Hematopoietic multipotent progenitor cell (in vitro differentiated cells): Measurements from ENCODE around the gene DUS3L. TPM values are rescaled to one million over a fixed set of nuclear protein-coding genes. Genes with fewer than 3 reads are reported as not detected.
A peak's percentile ranks its signal among the peaks of the same experiment; 100 is the strongest.

ENCODE experiments used
- DNase-seq, 3 donors: peaks; one replicate each; pipeline ENCODE4 v3.0.0-alpha.2; 2011 to 2015; ENCODE audit warnings: low read depth in 2 of 3, low spot score in 2 of 3
- total RNA-seq: library from RNA; depleted of rRNA; stranded (reverse); fragments of >200 nt; gene quantifications from one replicate; pipeline ENCODE4 v1.2.3, GENCODE V29; 2012

The DUS3L gene, protein sequence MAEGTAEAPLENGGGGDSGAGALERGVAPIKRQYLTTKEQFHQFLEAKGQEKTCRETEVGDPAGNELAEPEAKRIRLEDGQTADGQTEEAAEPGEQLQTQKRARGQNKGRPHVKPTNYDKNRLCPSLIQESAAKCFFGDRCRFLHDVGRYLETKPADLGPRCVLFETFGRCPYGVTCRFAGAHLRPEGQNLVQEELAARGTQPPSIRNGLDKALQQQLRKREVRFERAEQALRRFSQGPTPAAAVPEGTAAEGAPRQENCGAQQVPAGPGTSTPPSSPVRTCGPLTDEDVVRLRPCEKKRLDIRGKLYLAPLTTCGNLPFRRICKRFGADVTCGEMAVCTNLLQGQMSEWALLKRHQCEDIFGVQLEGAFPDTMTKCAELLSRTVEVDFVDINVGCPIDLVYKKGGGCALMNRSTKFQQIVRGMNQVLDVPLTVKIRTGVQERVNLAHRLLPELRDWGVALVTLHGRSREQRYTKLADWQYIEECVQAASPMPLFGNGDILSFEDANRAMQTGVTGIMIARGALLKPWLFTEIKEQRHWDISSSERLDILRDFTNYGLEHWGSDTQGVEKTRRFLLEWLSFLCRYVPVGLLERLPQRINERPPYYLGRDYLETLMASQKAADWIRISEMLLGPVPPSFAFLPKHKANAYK
- total RNA-seq = 98.0 TPM

DNA sequence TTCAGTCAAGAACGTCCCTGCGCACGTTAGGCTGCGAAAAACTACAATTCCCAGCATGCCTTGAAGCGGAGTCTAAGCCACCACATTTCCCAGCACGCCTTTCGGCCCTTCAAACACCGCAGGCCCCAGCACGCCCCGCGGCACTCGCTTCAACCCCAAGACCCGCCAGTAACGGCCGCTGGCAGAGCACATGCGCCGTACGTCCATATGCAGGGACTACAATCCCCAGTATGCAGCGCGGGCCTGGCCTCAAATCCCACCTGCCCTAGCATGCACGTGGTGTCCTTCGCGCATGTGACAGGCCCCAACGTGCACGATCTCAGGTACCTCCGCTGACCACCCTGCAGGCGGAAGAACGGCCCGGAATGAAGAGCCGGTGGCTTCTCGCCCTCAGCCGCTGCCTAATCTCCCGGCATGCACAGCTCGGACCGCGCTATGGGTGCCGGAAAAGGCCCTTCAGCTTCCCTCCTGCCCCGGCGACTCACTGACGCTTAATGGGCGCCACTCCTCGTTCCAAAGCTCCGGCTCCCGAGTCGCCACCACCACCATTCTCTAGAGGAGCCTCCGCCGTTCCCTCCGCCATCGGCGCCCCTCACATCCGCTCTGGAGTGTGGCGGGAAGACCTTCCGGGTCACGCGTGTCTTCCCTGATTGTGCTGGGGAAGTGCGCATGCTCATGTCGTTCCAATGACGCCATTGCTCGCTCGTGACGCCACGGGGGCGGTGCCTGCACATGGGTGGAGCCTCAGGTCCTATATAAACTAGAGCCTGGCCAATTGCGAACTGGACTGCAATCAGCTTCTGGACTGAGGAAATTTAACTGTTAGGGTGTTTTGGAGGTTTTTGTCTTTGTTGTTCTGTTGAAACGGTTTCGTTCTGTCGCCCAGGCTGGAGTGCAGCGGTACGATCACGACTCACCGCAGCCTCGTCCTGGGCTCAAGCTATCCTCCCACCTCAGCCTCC, at the start of gene DUS3L:
Gene DUS3L (minus strand): TSS at position 605 of the 962 bp plus-strand sequence. CDS start 22 bp downstream, at position 583.
- peak; percentile 91 to 99 (median 97) for DNase-seq

- DNase-seq = no peak
These were observed 48.4 kb upstream of the DUS3L start, which contains the start of gene FUT6 for GRCh38 chr19:5839065-5840017. TSS of gene FUT6 (minus strand) at chr19:5839702. CDS start at chr19:5832567, 7,135 bp downstream.

GRCh38 chr19:5838353-5839064, 47.5 kb upstream of the DUS3L start:
- peak in 1 of 3 donors; percentile 22 for DNase-seq

GRCh38 chr19:5837761-5838352, 46.9 kb upstream of the DUS3L start:
- no peak for DNase-seq

DNA sequence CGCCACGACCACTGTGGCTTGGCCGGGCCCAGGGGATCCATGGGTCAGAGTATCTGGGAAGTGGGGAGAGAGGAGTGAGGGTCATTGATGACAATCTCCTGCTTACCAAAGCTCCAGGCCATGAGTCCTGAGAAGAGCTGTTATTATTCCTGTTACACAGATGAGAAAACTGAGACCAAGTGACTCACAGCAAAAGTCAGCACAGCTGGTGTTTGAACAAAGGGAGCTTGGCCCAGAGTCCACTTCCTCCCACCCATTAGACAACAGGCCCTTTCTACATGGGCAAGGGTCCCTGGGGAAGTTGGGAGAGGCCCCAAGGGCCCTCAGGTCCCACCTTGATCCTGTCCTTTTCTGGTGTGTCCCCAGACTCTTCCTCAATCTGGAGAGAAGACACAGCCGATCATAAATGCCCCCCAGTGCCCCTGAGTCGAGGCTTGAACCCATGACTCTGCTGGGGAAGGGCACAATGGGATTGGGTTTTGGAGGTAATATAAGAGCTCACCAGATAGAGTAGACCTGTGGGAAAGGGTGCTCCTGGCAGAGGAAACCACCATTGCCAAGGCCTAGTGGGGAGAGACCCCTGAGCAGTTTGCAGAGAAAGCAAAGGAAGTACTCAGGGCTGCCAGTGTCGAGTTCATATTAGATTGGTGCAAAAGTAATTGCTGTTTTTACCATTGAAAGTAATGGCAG, 41.7 kb upstream of the DUS3L start:
- no peak for DNase-seq

DNA sequence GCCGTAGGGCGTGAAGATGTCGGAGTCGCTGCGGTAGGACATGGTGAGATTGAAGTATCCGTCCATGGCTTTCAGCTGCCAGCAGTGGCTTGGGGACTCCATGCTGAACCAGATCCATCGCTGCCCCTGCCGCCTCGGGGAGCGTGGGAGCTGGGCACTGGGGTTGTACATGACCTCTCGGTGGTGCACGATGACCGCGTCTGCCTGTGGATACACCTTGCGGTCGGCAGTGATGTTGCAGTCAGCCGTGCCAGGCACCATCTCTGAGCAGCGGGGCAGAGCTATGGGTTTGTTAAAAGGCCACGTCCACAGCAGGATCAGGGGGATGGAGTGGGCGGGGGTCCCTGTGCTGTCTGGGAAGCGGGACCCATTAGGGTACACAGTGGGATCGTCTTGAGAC, 41.1 kb upstream of the DUS3L start:
- no peak for DNase-seq

GRCh38 chr19:5831159-5831558, 40.2 kb upstream of the DUS3L start:
- no peak for DNase-seq

- no peak for DNase-seq
These were observed 38.8 kb upstream of the DUS3L start for GRCh38 chr19:5829567-5830310.

DNA sequence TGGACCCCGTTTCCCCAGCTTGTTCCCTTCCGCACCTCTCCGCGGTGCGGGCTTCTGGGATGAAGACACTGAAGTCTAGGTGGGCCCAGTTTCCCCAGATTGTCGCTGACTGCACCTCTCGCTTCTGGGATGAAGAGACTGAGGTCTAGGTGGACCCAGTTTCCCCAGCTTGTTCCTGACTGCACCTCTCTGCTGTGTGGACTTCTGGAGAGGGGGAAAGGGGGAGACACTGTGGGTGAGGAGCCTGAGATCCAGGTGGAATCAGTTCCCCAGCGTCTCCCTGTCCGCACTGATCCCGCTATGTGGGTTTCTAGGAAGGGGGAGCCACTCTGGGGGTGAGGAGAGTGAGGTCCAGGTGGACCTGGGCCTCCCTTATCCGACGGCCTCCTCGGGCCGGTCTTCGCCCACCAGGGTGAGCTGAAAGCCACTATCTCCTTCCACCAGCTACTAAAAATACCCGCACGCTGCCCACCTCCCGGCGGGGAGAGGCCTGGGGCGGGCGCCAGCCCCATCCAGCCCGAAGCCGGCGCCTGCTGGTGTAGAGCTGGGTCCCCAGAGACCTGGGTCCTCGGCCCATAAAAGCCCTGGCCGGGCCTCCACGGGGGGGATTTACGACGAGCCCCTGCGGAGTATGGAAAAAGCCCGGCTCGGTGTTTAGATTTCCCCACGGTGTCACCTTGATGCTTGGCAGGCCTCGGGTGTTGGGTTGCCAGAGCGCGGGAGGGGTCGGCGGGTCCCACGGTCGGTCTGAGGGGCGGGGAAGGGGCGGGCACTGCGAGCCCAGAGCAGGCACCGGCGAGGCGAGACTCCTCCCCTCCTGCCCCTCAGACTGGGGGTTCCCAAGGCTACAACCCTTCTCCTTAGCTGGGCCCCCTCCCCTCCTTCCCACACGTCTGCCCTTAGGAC, 38.0 kb upstream of the DUS3L start:
- peak in 2 of 3 donors; percentile 48 to 58 for DNase-seq

DNA sequence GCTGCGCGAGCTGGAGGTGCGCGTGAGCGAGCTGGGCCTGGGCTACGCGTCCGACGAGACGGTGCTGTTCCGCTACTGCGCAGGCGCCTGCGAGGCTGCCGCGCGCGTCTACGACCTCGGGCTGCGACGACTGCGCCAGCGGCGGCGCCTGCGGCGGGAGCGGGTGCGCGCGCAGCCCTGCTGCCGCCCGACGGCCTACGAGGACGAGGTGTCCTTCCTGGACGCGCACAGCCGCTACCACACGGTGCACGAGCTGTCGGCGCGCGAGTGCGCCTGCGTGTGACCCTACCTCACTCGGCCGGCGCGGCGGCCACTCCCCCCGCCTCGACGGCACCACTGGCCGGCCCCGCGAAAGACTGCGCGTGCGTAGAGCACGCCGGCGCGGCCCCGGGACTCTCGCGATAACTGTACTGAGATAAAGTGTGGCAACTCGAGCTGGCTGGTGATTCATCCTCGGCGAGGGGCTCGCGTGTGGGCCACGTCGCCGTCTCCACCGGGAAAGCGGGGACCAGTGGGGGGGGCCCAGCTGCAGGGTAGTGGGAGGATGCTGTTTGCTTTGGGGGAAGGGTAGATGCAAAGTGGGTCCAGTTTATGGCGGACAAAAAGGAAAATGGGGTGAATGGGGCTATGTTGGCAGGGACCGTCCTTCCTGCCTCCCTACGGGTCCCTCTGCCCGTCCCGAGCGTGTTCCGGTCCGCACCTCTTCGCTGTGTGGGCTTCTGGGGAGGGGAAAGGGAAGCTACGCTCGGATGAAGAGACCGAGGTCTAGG, 37.1 kb upstream of the DUS3L start:
- DNase-seq = peak; percentile 89 to 95 (median 95)

- DNase-seq = no peak
These were observed 36.5 kb upstream of the DUS3L start for GRCh38 chr19:5827342-5827890.

GRCh38 chr19:5826531-5827341, 35.8 kb upstream of the DUS3L start:
- DNase-seq = peak in 2 of 3 donors; percentile 88 to 90

DNA sequence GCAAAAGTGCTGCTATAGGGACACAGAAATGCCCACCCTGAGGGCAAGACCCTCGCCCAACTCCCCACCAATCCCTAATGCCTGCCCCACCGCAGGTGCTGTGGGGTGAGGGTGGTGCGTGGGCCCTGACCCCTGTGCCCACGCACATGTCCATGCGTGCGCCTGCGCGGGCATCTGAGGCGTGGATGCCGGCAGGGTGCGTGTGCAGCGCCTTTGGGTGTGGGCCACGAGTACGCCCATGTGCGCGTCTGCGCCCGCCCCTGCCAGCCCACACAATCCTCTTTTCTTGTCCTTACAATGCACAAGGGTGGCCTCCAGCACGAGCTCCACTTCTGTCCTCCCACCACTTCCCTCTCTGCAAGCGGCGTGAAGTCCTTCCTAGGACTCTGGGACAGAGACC, 34.2 kb upstream of the DUS3L start:
- DNase-seq = no peak

DNA sequence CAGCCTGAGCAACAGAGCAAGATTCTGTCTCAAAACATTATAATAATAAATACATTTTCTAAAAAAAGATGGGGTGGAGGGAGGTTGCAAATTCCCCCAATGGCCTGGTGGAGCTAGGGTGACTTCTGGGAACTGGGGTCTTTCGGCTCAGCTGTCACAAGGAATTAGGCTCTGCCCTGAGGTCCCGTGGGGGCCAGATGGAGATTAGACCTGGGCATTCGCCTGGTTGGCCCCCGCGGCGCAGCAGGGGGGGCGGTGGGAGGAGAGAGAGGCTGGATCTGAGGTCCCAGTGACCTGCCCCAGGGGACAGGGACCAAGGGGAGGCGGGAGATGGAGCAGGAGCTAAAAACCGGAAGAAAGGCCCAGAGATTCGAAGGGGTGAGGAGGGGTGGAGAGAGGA, 33.8 kb upstream of the DUS3L start:
- no peak for DNase-seq
